Neural progenitor cell (in vitro differentiated cells): ENCODE data around the gene GNAQ. TPM values are rescaled to one million over a fixed set of nuclear protein-coding genes. Genes with fewer than 3 reads are reported as not detected.

Source experiments
- DNase-seq: peaks from one replicate; pipeline ENCODE4 v3.0.0-alpha.2; 2016; ENCODE audit warnings: low spot score
- H2AFZ ChIP-seq: fragments of 200-600 bp; sonication (generic); replicated peaks from 2 replicates; pipeline ENCODE4 v1.6.1; 2016; ENCODE audit warnings: antibody characterized with exemption
- H3F3A ChIP-seq: fragments of 200-600 bp; sonication (generic); 2 replicates; pipeline ENCODE4 v1.6.1; 2016; ENCODE audit warnings: antibody characterized with exemption, low read depth
- H3K27ac ChIP-seq: fragments of 200-600 bp; sonication (generic); 2 replicates; pipeline ENCODE4 v1.5.1; 2016; ENCODE audit warnings: mild to moderate bottlenecking
- H3K27me3 ChIP-seq: fragments of 200-600 bp; sonication (generic); 2 replicates; pipeline ENCODE4 v1.6.1; 2016; ENCODE audit warnings: mild to moderate bottlenecking, moderate library complexity
- H3K36me3 ChIP-seq: fragments of 200-600 bp; sonication (generic); 2 replicates; pipeline ENCODE4 v1.5.1; 2016
- H3K4me1 ChIP-seq: fragments of 200-600 bp; sonication (generic); 2 replicates; pipeline ENCODE4 v1.6.1; 2016; ENCODE audit warnings: mixed run types
- H3K4me2 ChIP-seq: fragments of 200-600 bp; sonication (generic); 2 replicates; pipeline ENCODE4 v1.6.1; 2016
- H3K4me3 ChIP-seq: fragments of 200-600 bp; sonication (generic); 2 replicates; pipeline ENCODE4 v1.5.1; 2016
- H3K79me2 ChIP-seq: fragments of 200-600 bp; sonication (generic); 2 replicates; pipeline ENCODE4 v1.6.1; 2016; ENCODE audit warnings: low read depth
- H3K9ac ChIP-seq: fragments of 200-600 bp; sonication (generic); 2 replicates; pipeline ENCODE4 v1.6.1; 2016
- H3K9me3 ChIP-seq: fragments of 200-600 bp; sonication (generic); 2 replicates; pipeline ENCODE4 v1.5.1; 2016; ENCODE audit warnings: low read depth
- H4K20me1 ChIP-seq: fragments of 200-600 bp; sonication (generic); 2 replicates; pipeline ENCODE4 v1.6.1; 2016; ENCODE audit warnings: low read depth
- H3K27ac Mint-ChIP-seq: 3 replicates; pipeline ENCODE4 v1.8.0; 2021; ENCODE audit warnings: mixed read lengths
- H3K27me3 Mint-ChIP-seq: 2 replicates; pipeline ENCODE4 v1.8.0; 2022; ENCODE audit warnings: low read depth, mild to moderate bottlenecking, inconsistent platforms, moderate library complexity, mixed read lengths; ENCODE audit not compliant: insufficient read depth
- H3K36me3 Mint-ChIP-seq: 3 replicates; pipeline ENCODE4 v1.8.0; 2021; ENCODE audit warnings: mixed read lengths
- H3K4me1 Mint-ChIP-seq: 3 replicates; pipeline ENCODE4 v1.8.0; 2021; ENCODE audit warnings: mixed read lengths
- H3K4me3 Mint-ChIP-seq: 3 replicates; pipeline ENCODE4 v1.8.0; 2021; ENCODE audit warnings: mild to moderate bottlenecking, moderate library complexity, mixed read lengths
- H3K9me3 Mint-ChIP-seq: 3 replicates; pipeline ENCODE4 v1.8.0; 2020; ENCODE audit warnings: mixed read lengths
- EZH2 ChIP-seq: fragments of 200-600 bp; sonication (generic); IDR thresholded peaks from 2 replicates; pipeline ENCODE4 v1.6.1; 2017; ENCODE audit warnings: antibody characterized with exemption, mild to moderate bottlenecking, moderate library complexity
- EZH2phosphoT487 ChIP-seq: fragments of 200-600 bp; sonication (generic); IDR thresholded peaks from 2 replicates; pipeline ENCODE4 v1.6.1; 2017; ENCODE audit warnings: antibody characterized with exemption
- total RNA-seq: library from RNA; depleted of rRNA; stranded (reverse); fragments of >200 nt; gene quantifications from 2 replicates; pipeline ENCODE4 v1.2.3, GENCODE V29; 2015; ENCODE audit warnings: low replicate concordance
- TF ChIP-seq, protein P1 (sequence below): fragments of 200-600 bp; sonication (generic); IDR thresholded peaks from 2 replicates; pipeline ENCODE4 v1.5.1; 2017; ENCODE audit warnings: antibody characterized with exemption, mild to moderate bottlenecking

Gene GNAQ
- total RNA-seq, 1 donor from 2014 or later = 87.9 TPM

DNA sequence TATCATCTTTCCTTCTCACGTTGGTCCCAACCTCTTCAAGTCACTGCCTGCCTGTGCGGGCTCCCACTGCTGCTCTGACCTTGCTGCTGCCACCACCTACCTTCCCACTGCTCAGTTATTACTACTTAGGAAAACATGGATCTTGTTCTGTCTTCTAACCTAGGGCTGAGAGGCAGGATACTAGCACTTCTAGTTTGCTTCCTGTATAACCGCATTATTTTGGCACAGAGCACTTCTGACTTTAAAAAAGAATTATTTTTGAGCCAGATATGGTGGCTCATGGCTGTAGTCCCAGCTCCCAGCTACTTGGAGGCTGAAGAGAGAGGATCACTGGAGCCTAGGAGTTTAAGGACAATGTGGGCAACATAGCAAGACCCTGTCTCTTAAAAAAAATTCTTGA, 248.1 kb downstream of the GNAQ start:
- no peak overlapping the region for H3K4me2 ChIP-seq
- H3K27me3 ChIP-seq = no peaks in the 10 kb centered on the region
- H3K4me1 Mint-ChIP-seq = peaks cover 6% of the 10 kb centered on the region
- no peak overlapping the region for H3K4me3 Mint-ChIP-seq
- no peaks in the 10 kb centered on the region for H3F3A ChIP-seq
- DNase-seq = no peak
- no peaks in the 10 kb centered on the region for H3K36me3 ChIP-seq
- H3K9ac ChIP-seq = no peak overlapping the region
- no peak overlapping the region for H3K4me3 ChIP-seq
- H2AFZ ChIP-seq = no peak overlapping the region
- no peak overlapping the region for H3K27ac ChIP-seq
- H3K4me1 ChIP-seq = no peaks in the 10 kb centered on the region
- H3K79me2 ChIP-seq = no peaks in the 10 kb centered on the region
- H3K9me3 Mint-ChIP-seq = peaks cover 16% of the 10 kb centered on the region
- peaks cover 31% of the 10 kb centered on the region for H3K36me3 Mint-ChIP-seq
- no peak overlapping the region for H3K27ac Mint-ChIP-seq
- H3K27me3 Mint-ChIP-seq = no peaks in the 10 kb centered on the region
- no peaks in the 10 kb centered on the region for H4K20me1 ChIP-seq
- TF ChIP-seq, protein P1, sequence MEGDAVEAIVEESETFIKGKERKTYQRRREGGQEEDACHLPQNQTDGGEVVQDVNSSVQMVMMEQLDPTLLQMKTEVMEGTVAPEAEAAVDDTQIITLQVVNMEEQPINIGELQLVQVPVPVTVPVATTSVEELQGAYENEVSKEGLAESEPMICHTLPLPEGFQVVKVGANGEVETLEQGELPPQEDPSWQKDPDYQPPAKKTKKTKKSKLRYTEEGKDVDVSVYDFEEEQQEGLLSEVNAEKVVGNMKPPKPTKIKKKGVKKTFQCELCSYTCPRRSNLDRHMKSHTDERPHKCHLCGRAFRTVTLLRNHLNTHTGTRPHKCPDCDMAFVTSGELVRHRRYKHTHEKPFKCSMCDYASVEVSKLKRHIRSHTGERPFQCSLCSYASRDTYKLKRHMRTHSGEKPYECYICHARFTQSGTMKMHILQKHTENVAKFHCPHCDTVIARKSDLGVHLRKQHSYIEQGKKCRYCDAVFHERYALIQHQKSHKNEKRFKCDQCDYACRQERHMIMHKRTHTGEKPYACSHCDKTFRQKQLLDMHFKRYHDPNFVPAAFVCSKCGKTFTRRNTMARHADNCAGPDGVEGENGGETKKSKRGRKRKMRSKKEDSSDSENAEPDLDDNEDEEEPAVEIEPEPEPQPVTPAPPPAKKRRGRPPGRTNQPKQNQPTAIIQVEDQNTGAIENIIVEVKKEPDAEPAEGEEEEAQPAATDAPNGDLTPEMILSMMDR = no peak
- TF ChIP-seq EZH2phosphoT487 (no peak), EZH2 (no peak)
- no peaks in the 10 kb centered on the region for H3K9me3 ChIP-seq

DNA sequence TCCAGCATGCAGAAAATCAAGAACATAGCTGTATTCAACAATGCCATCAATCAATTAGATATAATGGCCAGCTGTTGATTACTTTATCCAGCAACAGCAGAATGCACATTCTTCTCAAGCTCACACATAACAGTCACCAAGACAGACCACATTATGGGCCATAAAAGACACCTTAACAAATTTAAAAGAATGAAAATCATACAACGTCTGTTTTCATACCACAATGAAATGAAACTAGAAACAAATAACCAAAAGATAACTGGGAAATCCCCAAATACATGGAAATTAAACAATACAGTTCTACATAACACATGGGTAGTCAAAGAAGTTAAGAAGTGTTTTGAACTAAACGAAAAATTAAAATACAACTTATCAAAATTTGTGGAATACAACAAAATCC, 252.6 kb downstream of the GNAQ start:
- Histone ChIP-seq H3F3A (no peaks in the 10 kb centered on the region), H3K4me1 (no peaks in the 10 kb centered on the region), H3K27me3 (no peaks in the 10 kb centered on the region), H3K4me3 (no peak overlapping the region), H3K9ac (no peak overlapping the region), H3K4me2 (no peak overlapping the region), H4K20me1 (no peaks in the 10 kb centered on the region), H3K79me2 (no peaks in the 10 kb centered on the region), H2AFZ (no peak overlapping the region), H3K9me3 (peaks cover 11% of the 10 kb centered on the region), H3K27ac (no peak overlapping the region), H3K36me3 (peaks cover 8% of the 10 kb centered on the region)
- no peak for DNase-seq
- Mint-ChIP-seq H3K27ac (no peak overlapping the region), H3K4me3 (no peak overlapping the region), H3K9me3 (peaks cover 33% of the 10 kb centered on the region), H3K27me3 (no peaks in the 10 kb centered on the region), H3K36me3 (peaks cover 42% of the 10 kb centered on the region), H3K4me1 (no peaks in the 10 kb centered on the region)
- TF ChIP-seq EZH2phosphoT487 (no peak), EZH2 (no peak)

DNA sequence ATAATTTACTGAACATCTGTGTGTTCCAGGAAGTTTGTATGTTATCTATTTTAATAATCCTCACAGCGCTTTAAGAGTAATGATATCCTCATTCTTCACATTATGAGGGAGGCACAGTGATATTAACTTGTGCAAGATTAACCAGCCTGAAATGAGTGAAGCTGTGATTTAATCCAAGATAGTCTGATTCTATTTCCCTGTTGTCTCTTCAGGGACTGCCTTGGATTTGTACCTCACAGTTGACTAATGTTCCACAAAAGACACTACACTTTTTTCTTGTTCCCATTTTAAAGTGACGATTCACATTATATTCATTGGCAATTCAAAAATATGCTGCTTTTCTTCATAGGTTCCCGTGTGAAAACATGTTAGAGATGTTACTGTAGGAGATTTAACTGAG, 258.2 kb downstream of the GNAQ start:
- DNase-seq = no peak
- peaks cover 30% of the 10 kb centered on the region for H3K36me3 Mint-ChIP-seq
- Histone ChIP-seq H4K20me1 (no peaks in the 10 kb centered on the region), H2AFZ (no peak overlapping the region), H3K9me3 (peaks cover 10% of the 10 kb centered on the region), H3K4me3 (no peak overlapping the region), H3K27ac (no peak overlapping the region), H3K9ac (no peak overlapping the region), H3K27me3 (no peaks in the 10 kb centered on the region), H3K36me3 (peaks cover 8% of the 10 kb centered on the region), H3K4me2 (no peak overlapping the region), H3K79me2 (no peaks in the 10 kb centered on the region), H3F3A (no peaks in the 10 kb centered on the region), H3K4me1 (peaks cover 6% of the 10 kb centered on the region)
- no peak overlapping the region for H3K4me3 Mint-ChIP-seq
- H3K27me3 Mint-ChIP-seq = no peaks in the 10 kb centered on the region
- no peak overlapping the region for H3K27ac Mint-ChIP-seq
- TF ChIP-seq, protein P1 = no peak
- no peak for TF ChIP-seq EZH2
- TF ChIP-seq EZH2phosphoT487 = no peak
- H3K4me1 Mint-ChIP-seq = no peaks in the 10 kb centered on the region
- peaks cover 17% of the 10 kb centered on the region for H3K9me3 Mint-ChIP-seq

DNA sequence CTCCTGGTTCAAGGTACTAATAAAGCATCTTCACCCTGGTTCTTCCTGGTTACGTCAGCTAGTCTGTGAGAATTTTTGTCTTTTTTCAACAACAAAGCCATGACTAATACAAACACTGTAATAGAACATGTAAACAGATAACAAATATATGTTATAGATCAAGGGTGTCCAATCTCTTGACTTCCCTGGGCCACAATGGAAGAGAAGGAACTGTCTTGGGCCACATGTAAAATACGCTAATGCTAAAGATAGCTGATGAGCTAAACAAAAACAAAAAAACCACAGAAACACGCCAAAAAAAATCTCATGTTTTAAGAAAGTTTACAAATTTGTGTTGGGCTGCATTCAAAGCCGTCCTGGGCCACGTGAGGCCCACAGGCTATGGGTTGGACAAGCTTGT, 259.0 kb downstream of the GNAQ start:
- DNase-seq = no peak
- TF ChIP-seq EZH2 (no peak), EZH2phosphoT487 (no peak)
- TF ChIP-seq, protein P1 = no peak
- H3K4me1 ChIP-seq = peaks cover 6% of the 10 kb centered on the region
- no peak overlapping the region for H3K27ac ChIP-seq
- peaks cover 13% of the 10 kb centered on the region for H3K9me3 Mint-ChIP-seq
- no peaks in the 10 kb centered on the region for H3K27me3 ChIP-seq
- no peaks in the 10 kb centered on the region for H4K20me1 ChIP-seq
- H3K4me1 Mint-ChIP-seq = no peaks in the 10 kb centered on the region
- H3F3A ChIP-seq = no peaks in the 10 kb centered on the region
- H3K4me3 ChIP-seq = no peak overlapping the region
- peaks cover 3% of the 10 kb centered on the region for H3K9me3 ChIP-seq
- H3K36me3 ChIP-seq = peaks cover 7% of the 10 kb centered on the region
- no peak overlapping the region for H3K27ac Mint-ChIP-seq
- H3K4me2 ChIP-seq = no peak overlapping the region
- H3K9ac ChIP-seq = no peak overlapping the region
- H3K4me3 Mint-ChIP-seq = no peak overlapping the region
- peaks cover 26% of the 10 kb centered on the region for H3K36me3 Mint-ChIP-seq
- H2AFZ ChIP-seq = no peak overlapping the region
- no peaks in the 10 kb centered on the region for H3K27me3 Mint-ChIP-seq
- no peaks in the 10 kb centered on the region for H3K79me2 ChIP-seq
